OCI-LY7 (cell line): ENCODE results near the gene DGKG.

Experiments used
- EZH2phosphoT487 ChIP-seq: fragments of 200-600 bp; sonication (generic); IDR thresholded peaks from 2 replicates; pipeline ENCODE4 v1.6.1; 2018; ENCODE audit warnings: low read depth, borderline replicate concordance, mild to moderate bottlenecking, mixed run types, antibody characterized with exemption, low read length, moderate library complexity, mixed read lengths
- TF ChIP-seq, protein P1 (sequence below): fragments of 200-600 bp; sonication (generic); conservative IDR thresholded peaks from 2 replicates; pipeline ENCODE4 v1.5.1; 2014; ENCODE audit warnings: mild to moderate bottlenecking, antibody characterized with exemption, low read length, moderate library complexity, mixed read lengths

DNA sequence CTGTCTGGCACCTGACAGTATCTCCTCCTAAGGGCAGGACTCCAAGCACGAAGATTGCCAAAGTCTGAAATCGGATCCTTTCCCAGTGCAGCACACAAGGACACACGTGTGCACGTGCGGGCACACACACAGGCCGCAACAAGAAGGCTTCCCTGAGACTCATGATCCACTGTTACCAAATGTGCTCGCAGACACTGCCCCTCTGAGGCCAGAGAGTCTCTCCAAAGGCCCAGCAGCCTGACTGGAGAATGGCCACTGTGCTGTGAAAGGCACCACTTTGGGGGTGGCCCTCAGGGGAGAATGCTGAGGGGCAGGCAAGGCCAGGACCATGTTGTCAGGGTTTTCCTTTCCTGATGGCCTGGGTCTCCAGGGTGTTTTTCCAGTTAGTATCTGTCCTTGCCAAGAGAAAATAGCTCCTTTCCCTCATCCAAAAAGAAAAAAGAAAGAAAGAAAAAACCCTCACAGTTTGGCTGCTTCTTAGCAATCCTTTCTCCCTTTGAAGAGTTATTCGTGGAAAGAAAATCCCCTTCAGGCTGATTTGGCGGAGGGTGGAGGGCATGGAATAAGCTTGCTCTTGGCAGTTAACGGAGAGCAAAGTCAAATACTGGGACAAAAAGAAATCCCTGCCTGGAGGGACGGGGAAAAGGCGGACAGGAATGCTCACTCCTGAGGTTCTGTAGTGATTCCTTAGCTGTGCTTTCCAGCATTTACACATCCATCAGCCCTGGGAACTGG lies 141.0 kb downstream of the DGKG start:
- TF ChIP-seq, protein P1, sequence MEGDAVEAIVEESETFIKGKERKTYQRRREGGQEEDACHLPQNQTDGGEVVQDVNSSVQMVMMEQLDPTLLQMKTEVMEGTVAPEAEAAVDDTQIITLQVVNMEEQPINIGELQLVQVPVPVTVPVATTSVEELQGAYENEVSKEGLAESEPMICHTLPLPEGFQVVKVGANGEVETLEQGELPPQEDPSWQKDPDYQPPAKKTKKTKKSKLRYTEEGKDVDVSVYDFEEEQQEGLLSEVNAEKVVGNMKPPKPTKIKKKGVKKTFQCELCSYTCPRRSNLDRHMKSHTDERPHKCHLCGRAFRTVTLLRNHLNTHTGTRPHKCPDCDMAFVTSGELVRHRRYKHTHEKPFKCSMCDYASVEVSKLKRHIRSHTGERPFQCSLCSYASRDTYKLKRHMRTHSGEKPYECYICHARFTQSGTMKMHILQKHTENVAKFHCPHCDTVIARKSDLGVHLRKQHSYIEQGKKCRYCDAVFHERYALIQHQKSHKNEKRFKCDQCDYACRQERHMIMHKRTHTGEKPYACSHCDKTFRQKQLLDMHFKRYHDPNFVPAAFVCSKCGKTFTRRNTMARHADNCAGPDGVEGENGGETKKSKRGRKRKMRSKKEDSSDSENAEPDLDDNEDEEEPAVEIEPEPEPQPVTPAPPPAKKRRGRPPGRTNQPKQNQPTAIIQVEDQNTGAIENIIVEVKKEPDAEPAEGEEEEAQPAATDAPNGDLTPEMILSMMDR: 0 out of 2 replicates have a peak, but pooled peaks have one; percentile 10
- no peak for TF ChIP-seq EZH2phosphoT487
